ENCODE results near the gene OR52B2. TPM values are rescaled to one million over a fixed set of nuclear protein-coding genes. Genes with fewer than 3 reads are reported as not detected.

Gene OR52B2
- total RNA-seq, 4 donors from 2014 or later: not detected

DNA sequence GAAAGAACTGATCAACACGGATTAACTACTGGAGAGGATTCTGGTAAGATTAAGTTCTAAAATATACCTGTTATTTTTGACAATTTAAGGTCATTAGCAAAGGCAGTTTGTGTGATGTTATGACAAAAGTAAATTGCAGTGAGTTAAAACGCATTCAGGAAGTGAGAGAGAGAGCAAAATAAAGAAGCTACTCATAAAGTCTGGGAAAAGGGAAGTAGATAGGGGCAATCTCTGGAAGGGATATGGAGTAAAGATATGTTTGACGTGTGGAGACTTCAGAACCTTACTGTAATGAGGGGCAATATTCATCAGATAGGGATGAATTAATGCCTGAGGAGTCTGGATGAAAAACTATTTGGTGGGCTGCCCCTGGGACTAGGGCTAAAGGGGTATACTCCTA is 45.9 kb downstream of the OR52B2 start:
- Histone ChIP-seq H3K27me3 (no peaks in the 10 kb centered on the region), H3K36me3 (no peaks in the 10 kb centered on the region), H3K9me3 (no peaks in the 10 kb centered on the region), H3K4me3 (no peak overlapping the region), H3K4me1 (no peaks in the 10 kb centered on the region), H3K27ac (no peak overlapping the region)
- TF ChIP-seq EP300 (IDR thresholded peaks at IDR 0.05) (no peak), POLR2AphosphoS5 (IDR thresholded peaks at IDR 0.05) (no peak), POLR2A (IDR thresholded peaks at IDR 0.05) (no peak)
- TF ChIP-seq, protein P1, sequence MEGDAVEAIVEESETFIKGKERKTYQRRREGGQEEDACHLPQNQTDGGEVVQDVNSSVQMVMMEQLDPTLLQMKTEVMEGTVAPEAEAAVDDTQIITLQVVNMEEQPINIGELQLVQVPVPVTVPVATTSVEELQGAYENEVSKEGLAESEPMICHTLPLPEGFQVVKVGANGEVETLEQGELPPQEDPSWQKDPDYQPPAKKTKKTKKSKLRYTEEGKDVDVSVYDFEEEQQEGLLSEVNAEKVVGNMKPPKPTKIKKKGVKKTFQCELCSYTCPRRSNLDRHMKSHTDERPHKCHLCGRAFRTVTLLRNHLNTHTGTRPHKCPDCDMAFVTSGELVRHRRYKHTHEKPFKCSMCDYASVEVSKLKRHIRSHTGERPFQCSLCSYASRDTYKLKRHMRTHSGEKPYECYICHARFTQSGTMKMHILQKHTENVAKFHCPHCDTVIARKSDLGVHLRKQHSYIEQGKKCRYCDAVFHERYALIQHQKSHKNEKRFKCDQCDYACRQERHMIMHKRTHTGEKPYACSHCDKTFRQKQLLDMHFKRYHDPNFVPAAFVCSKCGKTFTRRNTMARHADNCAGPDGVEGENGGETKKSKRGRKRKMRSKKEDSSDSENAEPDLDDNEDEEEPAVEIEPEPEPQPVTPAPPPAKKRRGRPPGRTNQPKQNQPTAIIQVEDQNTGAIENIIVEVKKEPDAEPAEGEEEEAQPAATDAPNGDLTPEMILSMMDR (IDR thresholded peaks at IDR 0.05): no peak
- ATAC-seq: no peak
- 51 to 53% methylated on average over 3 of the region's 3 CpGs for whole genome bisulfite sequencing, 2 donors (ENCODE audit: low coverage in 1 of 2)

Other genes starting within 250 kb of the OR52B2 start
- not detected for gene OR56A3, start 228.1 kb downstream of the OR52B2 start, total RNA-seq
- gene OR56A5, start 201.8 kb downstream of the OR52B2 start, total RNA-seq: not detected
- not detected for gene OR52L1, start 183.3 kb downstream of the OR52B2 start, total RNA-seq
- gene OR56A4, start 163.4 kb downstream of the OR52B2 start, total RNA-seq: not detected
- gene OR56A1, start 139.6 kb downstream of the OR52B2 start, total RNA-seq: under 1 TPM in 1 of 4 donors, not detected in 3; 0.23 TPM
- not detected for gene OR56B4, start 62.6 kb downstream of the OR52B2 start, total RNA-seq
- gene OR52W1, start 28.9 kb upstream of the OR52B2 start, total RNA-seq: not detected
- not detected for gene C11orf42, start 35.2 kb upstream of the OR52B2 start, total RNA-seq
- gene FHIP1B, start 64.3 kb upstream of the OR52B2 start, total RNA-seq: 10 to 100 TPM; 13.0 to 50.4 (median 20.0) TPM
- under 1 TPM in 1 of 4 donors, not detected in 3; 0.73 TPM for gene CNGA4, start 68.8 kb upstream of the OR52B2 start, total RNA-seq
- gene CCKBR, start 89.5 kb upstream of the OR52B2 start, total RNA-seq: under 1 TPM in 2 of 4 donors, not detected in 2; 0.16 to 0.22 TPM
- 100 to 1,000 TPM; 164 to 313 (median 211) TPM for gene CAVIN3, start 150.2 kb upstream of the OR52B2 start, total RNA-seq
- 10 to 100 TPM; 26.6 to 37.8 (median 33.5) TPM for gene SMPD1, start 220.1 kb upstream of the OR52B2 start, total RNA-seq
- 100 to 1,000 TPM in 1 of 4 donors, 10 to 100 TPM in 3; 55.9 to 149 (median 73.1) TPM for gene APBB1, start 248.8 kb upstream of the OR52B2 start, total RNA-seq

Measured in gastroesophageal sphincter (tissue), 4 donors.